Prostate gland (tissue), 2 donors: ENCODE data around the gene PLCG2. TPM values are rescaled to one million over a fixed set of nuclear protein-coding genes. Genes with fewer than 3 reads are reported as not detected.

Source experiments
- DNase-seq: peaks from one replicate; pipeline ENCODE4 v3.0.0-alpha.2; 2019; ENCODE audit warnings: low spot score
- H3K27ac ChIP-seq, 2 donors: fragments of 200-600 bp; sonication (generic); 2 replicates each; pipeline ENCODE4 v1.5.1; 2017 to 2019
- H3K27me3 ChIP-seq: fragments of 200-600 bp; sonication (generic); replicated peaks from 2 replicates; pipeline ENCODE4 v1.5.1; 2019; ENCODE audit not compliant: insufficient read depth
- H3K36me3 ChIP-seq, 2 donors: fragments of 200-600 bp; sonication (generic); 1 replicate in 1 of 2; 2 replicates in 1 of 2; pipeline versions ENCODE4 v1.5.1 to v1.8.1; 2017 to 2019
- H3K4me1 ChIP-seq: fragments of 200-600 bp; sonication (generic); replicated peaks from 2 replicates; pipeline ENCODE4 v1.5.1; 2019
- H3K4me3 ChIP-seq, 2 donors: fragments of 200-600 bp; sonication (generic); 2 replicates each; pipeline ENCODE4 v1.5.1; 2017 to 2019
- H3K9me3 ChIP-seq: fragments of 200-600 bp; sonication (generic); 2 replicates; pipeline ENCODE4 v1.5.1; 2017
- CTCF ChIP-seq, 4 experiments: fragments of 200-600 bp in 2 of 4; fragments of 450-650 bp in 2 of 4; sonication (generic) in 2 of 4; IDR thresholded peaks; 1 replicate in 3 of 4; 2 replicates in 1 of 4; pipeline ENCODE4 v1.5.1; 2016 to 2019; ENCODE audit warnings: antibody characterized with exemption in 4 of 4, mild to moderate bottlenecking in 2 of 4, moderate library complexity in 2 of 4
- POLR2A ChIP-seq: fragments of 450-650 bp; IDR thresholded peaks from one replicate; pipeline ENCODE4 v1.6.1; 2016; ENCODE audit warnings: antibody characterized with exemption, mild to moderate bottlenecking
- POLR2AphosphoS5 ChIP-seq: sonication (generic); formaldehyde crosslinking; IDR thresholded peaks from one replicate; pipeline ENCODE4 v1.6.1; 2017; ENCODE audit warnings: antibody characterized with exemption
- WGBS: methylation state at CpG from one replicate; pipeline ENCODE4 v1.1.5; 2018; 5-methylcytosine and 5-hydroxymethylcytosine counted together
- intact Hi-C: fragments of 100-400 bp; cut with DNase I; formaldehyde crosslinking; loops from one replicate; pipeline ENCODE4 v1.14.2; 2022
- total RNA-seq, 2 donors: library from RNA; depleted of rRNA; stranded (reverse); fragments of >200 nt; gene quantifications; one replicate each; pipeline ENCODE4 v1.1.0, GENCODE V29; 2016

Gene PLCG2
- total RNA-seq, 2 donors from 2014 or later, result 10.3 to 12.8 TPM

- TF ChIP-seq POLR2A, result no peak
- TF ChIP-seq CTCF (IDR thresholded peaks at IDR 0.05), result no peak
- TF ChIP-seq POLR2AphosphoS5, result no peak
- no peaks in the 10 kb centered on the region for H3K27me3 ChIP-seq
- no peak overlapping the region for H3K4me3 ChIP-seq
- intact Hi-C loops, result no loop called here
- H3K4me1 ChIP-seq, result no peaks in the 10 kb centered on the region
- 73% methylated on average over 9 of the region's 9 CpGs for WGBS
- H3K27ac ChIP-seq, result no peak overlapping the region
- H3K36me3 ChIP-seq, result no peaks in the 10 kb centered on the region
- no peaks in the 10 kb centered on the region for H3K9me3 ChIP-seq
- DNase-seq, result no peak
Observed at GRCh38 chr16:81837312-81837751, 58.2 kb downstream of the PLCG2 start.

GRCh38 chr16:81838794-81839193, 59.7 kb downstream of the PLCG2 start:
- H3K4me3 ChIP-seq, result no peak overlapping the region
- no peak for TF ChIP-seq POLR2AphosphoS5
- TF ChIP-seq POLR2A, result no peak
- TF ChIP-seq CTCF (IDR thresholded peaks at IDR 0.05), result no peak
- intact Hi-C loops, result no loop called here
- no peaks in the 10 kb centered on the region for H3K9me3 ChIP-seq
- no peaks in the 10 kb centered on the region for H3K4me1 ChIP-seq
- WGBS, result 40% methylated on average over 4 of the region's 4 CpGs
- no peak overlapping the region for H3K27ac ChIP-seq
- H3K36me3 ChIP-seq, result no peaks in the 10 kb centered on the region
- H3K27me3 ChIP-seq, result no peaks in the 10 kb centered on the region
- DNase-seq, result no peak

- WGBS, result 45% methylated on average over 7 of the region's 7 CpGs
- H3K9me3 ChIP-seq, result no peaks in the 10 kb centered on the region
- intact Hi-C loops, result no loop called here
- no peaks in the 10 kb centered on the region for H3K36me3 ChIP-seq
- no peak overlapping the region for H3K27ac ChIP-seq
- TF ChIP-seq CTCF (IDR thresholded peaks at IDR 0.05), result no peak
- no peak for TF ChIP-seq POLR2AphosphoS5
- TF ChIP-seq POLR2A, result no peak
- no peaks in the 10 kb centered on the region for H3K27me3 ChIP-seq
- H3K4me1 ChIP-seq, result no peaks in the 10 kb centered on the region
- H3K4me3 ChIP-seq, result no peak overlapping the region
- no peak for DNase-seq
Observed at GRCh38 chr16:81841722-81842121, 62.6 kb downstream of the PLCG2 start.

GRCh38 chr16:81842564-81843242, 63.6 kb downstream of the PLCG2 start:
- Histone ChIP-seq H3K4me3 (no peak overlapping the region), H3K36me3 (no peaks in the 10 kb centered on the region), H3K4me1 (no peaks in the 10 kb centered on the region), H3K27ac (no peak overlapping the region), H3K9me3 (no peaks in the 10 kb centered on the region), H3K27me3 (no peaks in the 10 kb centered on the region)
- TF ChIP-seq CTCF (IDR thresholded peaks at IDR 0.05) (no peak), POLR2AphosphoS5 (no peak), POLR2A (no peak)
- intact Hi-C loops, result no loop called here
- DNase-seq, result no peak
- 64% methylated on average over 12 of the region's 12 CpGs for WGBS

GRCh38 chr16:81843243-81843582, 64.1 kb downstream of the PLCG2 start:
- Histone ChIP-seq H3K36me3 (no peaks in the 10 kb centered on the region), H3K27me3 (no peaks in the 10 kb centered on the region), H3K27ac (no peak overlapping the region), H3K9me3 (no peaks in the 10 kb centered on the region), H3K4me1 (no peaks in the 10 kb centered on the region), H3K4me3 (no peak overlapping the region)
- intact Hi-C loops, result no loop called here
- DNase-seq, result no peak
- WGBS, result 85% methylated on average over 4 of the region's 4 CpGs
- TF ChIP-seq POLR2A (no peak), POLR2AphosphoS5 (no peak), CTCF (IDR thresholded peaks at IDR 0.05) (no peak)
